GM21576 (cell line): ENCODE data around the gene EVX1.

Source experiments
- ATAC-seq: cut with Tn5 transposase; IDR thresholded peaks from one replicate; pipeline ENCODE4 v1.9.1; 2021; ENCODE audit warnings: mild to moderate bottlenecking, moderate library complexity; ENCODE audit not compliant: unreplicated experiment

Gene EVX1

DNA sequence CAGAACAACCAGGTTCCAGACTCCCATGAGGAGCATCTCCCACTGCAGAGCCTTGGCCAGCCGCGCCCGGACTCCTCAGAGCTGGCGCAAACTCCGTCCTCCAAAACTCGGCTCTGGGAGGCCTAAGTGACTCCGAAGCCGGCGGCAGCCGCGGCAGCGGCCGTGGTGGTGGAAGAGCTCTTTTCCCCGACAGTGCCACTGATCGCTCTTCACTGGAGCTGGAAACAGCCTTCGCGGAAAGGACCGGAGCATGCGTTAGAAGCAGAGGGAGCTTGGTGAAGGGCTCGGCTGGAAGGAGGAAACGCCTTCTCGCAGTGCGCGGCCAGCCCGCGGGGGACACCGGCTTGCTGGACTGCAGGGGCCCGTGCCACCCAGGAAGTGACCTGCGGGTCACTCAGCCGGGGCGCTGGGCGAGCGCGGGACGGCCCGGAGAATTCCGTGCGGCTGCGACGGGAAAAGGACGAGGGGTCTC, 37.7 kb upstream of the EVX1 start:
- no peak for ATAC-seq

DNA sequence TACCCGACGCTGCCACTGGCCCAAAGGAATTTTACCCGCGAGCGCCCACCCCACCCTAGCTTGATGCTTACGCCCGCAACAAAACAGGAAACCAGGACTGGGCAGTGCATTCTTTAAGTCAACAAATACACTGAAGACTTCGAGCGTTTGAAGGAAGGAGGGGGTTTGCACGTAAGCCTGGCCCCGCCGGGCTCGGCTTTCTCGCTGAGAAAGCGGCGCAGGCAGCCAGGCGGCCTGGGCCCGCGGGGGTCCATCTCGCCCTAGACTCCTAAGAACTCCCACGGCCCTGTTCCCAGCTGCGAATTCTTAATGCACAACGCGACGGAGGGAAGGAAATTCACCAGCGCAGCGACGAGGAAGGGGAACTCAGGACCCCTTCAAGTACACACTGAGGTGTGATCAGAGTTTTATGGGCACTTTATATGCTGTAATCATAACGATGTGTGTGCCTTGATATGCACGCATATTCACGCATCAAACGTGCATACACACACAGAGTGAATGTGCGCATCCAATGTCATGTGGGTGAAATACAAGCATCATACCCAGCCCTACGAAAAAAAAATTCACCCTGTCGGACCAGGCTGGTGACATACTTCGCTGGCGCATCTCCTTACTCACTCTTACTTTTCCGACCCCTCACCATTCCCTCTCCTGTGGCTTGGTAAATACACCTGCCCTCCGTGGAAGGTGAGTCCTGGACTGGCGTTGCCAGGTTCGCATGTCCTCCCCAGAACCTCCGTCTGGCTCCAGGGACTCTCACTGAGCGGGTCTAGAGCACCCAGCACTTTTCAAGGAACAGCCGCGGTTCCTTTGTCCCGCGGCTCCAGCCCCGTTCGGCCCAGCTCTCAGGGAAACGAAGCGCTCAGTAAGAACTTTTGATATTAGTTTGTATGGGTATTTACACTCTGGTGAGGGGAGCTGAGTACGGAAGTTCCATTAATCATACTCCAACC, 37.0 kb upstream of the EVX1 start:
- no peak for ATAC-seq

DNA sequence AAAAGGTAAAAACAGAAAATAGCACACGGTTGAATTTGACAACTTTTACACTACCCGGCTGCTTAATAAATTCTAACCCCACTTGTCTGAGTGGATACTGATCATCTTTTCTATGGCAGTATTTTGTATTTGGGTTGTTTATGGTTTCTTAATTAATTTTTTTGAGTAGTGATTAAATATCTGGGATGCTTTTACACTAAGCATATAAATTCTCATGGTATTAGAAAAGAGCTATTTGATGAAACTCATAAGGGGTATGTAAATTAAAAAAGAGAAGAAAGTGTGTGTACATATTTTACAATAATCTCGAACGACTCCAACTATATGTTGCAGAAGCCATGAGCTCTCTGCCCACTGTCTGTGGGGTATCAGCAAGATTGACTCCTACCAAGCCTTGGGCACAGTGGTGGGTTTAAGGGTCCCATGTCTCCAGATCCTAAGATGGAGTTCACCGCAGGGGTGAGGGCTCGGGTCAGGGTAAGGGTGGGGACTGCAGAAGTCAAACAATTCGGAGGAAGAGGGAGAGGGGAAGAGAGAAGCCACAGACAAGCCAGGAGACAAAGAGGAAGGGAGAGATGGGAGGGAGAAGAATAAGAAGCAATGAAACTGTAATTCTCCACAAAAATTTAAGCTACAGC, 35.1 kb upstream of the EVX1 start:
- no peak for ATAC-seq

DNA sequence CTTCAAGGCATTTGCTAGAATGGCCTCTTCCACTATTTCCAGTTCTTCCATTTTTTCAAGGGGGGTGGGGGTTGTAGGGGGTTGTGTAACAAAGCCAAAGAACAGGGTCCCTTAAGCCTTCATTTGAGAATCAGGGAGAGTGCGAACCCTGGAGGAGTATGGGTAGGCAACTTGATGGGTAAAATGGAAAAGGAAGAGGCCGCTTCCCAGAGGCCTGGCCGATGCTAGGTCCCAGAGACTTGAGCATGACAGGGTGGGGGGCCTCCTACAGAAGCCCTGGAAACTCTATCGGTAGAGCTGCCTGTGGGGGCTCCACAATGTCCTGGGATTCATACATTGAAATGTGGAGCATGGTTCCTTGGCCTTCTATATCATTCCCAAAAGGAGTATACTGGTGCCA, 33.6 kb upstream of the EVX1 start:
- ATAC-seq, result no peak

DNA sequence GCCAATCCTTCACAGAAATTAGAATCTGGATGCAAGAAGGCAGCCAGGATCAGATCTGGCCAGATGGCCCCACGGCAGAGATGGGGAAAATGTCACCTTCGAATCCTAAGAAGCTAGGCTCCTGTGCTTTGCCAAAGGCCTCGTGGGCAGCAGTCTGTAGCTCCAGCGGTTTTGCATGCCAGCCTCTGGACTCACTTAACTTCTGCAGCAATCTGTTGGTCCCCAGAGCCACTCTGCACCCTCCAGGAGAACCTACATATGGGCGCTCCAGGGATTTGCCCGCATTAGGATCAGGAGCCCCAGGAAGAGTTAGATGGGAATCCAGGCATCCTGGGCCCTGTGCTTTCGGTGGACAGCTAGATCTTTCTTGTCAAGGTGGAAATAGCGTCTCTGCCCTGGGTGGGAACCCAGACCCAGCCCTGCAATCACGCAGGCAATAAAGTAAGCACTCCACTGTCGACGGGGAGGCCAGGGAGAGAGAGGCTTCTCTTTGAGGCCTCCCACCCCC, 32.6 kb upstream of the EVX1 start:
- ATAC-seq, result no peak

DNA sequence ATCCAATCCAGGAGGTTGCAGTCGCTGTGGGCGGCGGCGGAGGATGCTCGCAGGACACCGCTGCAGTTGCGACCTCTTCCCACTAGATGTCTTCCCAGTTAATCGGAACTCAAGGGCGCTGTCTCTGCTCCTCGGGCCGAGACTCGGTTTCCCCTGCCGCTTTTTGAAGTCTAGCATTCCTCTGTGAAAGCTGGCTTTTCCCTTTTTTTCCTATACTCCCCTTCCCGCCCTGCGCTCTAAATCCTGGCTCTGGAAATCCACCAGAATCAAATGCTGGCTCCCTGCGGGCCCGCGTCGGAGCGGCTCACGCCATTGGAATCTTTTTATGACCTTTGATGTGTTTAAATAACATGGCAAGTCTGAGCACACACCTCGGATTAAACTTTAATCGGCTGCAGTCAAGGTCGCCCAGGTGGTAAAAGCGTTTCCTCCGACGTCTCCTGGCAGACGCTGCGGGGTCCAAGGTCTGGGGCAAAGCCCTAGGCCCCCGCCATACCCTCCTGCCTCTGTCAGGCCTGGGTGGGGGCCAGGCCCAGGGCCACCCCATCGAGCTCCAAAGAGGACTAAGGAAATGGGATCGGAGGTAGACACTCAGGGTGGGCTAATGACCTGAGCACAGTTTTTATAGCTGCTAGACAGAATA, 32.0 kb upstream of the EVX1 start:
- ATAC-seq, result no peak

DNA sequence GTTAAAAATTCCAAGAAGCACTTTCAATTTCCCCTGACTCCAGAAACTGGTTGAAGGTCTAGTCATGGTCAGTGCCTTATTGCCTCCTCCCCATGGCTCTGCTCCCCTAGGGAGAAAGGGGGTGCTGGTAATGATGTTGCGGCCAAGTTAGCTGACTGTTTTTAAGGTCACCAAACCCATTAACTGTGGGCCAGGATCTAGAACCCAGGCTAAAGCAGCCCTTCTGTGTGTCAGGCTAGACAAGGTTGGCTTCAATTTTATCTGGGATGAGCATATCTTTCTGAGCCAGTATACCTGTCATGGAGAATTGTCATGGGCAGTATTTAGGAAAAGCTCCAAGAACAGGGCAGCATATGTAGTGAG, 31.5 kb upstream of the EVX1 start:
- ATAC-seq, result no peak

DNA sequence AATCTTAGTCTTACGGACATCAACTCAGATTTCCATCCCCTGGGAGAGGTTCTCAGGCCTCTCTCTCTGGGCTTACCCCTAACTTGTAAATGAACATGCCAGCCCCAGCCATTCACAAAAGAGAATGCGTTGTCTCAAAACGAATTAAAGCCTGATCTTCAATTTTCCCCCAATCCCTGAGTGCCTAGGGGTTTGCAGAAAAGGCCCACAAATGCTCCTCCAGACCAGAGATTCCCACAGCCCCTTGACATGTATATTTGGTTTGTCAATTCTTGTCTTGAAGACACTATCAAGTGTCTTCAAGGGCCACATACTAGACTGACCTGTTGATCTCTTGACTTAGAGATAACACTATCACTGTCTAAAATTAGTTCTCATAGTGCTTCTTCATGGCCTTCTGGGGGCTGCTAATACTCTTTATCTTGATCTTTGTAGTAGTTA, 30.8 kb upstream of the EVX1 start:
- ATAC-seq, result no peak

DNA sequence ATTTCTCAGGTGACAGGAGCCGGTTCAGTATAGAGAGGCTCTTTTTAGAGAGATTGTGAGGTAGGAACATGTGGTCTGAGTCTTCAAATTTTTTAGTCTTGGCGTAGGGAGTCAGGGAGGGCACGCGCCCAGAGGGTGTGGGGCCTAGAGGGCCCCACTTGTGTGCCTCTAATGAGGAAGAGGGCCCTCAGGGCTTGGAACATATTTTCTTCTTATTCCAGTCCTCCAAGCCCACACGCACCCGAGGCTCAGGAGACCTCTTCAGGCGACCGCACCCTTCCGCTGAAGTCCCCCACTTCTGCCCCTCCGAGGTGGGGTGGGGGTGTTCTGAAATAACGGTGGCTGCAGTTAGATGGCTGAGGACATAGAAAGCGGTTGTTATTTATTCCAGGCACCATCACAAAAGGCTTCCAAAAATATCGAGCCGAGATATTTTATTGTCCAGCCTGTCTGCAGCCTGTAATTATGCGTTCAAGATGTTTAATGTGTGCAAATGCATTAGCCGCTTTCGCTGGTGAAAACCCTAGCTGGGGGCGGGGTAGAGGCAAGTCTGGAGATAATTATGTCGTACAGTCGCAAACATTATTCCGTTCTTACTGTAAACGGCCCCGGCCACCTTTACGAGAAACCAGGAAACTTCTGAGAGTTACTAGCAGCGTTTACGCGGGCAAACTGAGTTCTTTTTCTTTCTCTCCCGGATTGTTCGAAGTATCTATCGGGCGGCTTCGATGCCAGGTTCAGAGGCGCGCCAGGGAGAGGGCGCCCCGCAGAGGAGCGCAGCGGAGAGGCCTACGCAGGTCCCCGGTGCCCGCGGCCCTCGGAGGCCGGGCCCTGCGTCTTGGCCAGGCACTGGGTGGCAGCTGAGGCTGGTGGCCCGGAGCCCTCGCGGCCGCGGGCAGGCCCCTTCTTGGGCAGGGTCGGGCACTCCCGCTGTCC, 29.8 kb upstream of the EVX1 start:
- no peak for ATAC-seq

DNA sequence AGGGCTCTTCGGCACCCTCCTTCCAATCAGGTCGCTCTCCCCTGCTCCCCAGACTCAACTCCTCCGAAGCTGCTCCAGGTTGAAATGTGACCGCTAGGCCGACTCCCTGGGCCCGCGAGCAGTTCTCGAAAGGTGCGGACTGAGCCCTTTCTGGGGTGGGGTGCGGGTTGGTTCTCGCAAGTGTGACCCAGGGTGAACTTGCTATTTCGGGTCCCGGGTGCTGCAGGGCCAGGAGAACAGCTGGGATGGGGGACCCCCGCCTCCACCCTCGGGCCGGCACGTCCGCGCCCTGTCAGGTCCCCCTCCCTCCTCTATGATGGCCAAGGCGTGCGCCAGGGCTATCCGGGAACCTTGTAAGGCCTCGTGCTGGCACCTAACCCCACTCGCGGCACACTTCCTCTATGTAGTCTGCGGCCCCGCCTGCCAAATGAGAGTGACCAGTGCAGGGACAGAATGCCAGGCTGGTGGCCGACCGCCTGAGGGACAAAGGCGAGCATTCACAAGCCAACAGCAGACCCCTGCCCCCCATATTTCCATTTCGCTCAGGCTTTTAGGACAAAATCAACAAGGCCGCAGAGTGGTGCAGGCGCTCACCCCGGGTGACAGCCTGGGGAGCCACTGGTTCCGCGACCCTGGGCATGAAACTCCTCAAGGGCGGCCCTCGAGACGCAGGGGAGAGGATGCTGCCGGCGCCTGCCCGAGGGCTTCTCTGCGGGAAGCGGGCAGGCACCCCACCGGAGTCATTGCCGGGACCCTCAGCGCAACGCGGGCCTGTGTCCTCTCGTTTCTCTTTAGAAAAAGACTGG, 29.0 kb upstream of the EVX1 start:
- no peak for ATAC-seq

DNA sequence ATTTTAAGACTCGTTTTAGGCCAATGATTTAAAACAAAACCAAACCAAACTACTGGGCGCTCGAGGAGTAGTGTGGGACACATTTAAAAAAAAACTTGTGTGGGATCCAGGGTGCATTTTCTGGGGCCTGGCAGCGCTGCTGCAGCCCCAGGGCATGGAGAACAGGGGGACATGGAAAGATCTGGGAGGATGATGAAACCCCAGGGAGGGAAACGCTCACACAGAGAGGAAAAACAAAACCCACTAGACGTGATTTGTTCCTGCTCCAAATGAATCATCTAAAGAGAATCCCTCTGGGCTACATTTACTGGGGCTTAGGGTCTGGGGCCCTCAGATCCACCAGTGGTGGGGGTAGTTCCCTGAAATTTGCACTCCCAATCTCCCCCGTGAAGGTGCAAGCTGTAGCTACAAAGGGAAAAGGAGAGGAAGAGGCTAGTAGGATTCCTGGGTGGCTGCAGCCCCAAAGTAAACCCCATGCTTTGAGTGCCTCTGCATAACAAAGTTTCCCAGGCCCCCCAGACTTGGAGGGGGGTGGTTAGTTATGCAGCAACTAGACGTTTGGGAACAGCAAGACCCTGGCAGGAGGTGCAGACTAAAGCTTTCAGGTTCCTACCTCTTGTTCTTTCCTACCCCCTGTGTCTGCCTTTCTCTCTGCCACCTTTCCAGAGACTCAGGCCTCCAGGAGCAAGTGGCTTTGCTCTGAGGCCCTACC, 28.2 kb upstream of the EVX1 start:
- ATAC-seq, result no peak

DNA sequence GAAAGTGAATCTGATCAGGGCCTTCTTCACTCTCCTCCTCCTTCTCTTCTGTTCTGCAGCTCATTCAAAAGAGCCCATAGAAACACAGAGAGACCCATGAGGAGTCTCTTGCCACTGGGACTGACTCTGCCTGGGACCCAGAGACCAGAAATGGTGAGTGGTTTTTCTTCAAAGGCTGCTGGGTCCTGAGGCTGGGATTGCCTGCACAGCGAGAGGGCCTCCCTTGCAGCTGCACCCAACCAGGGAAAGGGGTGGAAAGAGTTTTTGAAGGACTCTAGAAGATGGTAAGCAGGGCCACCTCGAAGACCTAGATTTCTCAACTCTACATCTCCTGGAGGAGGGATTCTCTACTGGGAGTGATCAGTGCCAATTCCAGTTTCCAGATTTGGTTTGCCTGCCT, 27.2 kb upstream of the EVX1 start:
- ATAC-seq, result no peak

DNA sequence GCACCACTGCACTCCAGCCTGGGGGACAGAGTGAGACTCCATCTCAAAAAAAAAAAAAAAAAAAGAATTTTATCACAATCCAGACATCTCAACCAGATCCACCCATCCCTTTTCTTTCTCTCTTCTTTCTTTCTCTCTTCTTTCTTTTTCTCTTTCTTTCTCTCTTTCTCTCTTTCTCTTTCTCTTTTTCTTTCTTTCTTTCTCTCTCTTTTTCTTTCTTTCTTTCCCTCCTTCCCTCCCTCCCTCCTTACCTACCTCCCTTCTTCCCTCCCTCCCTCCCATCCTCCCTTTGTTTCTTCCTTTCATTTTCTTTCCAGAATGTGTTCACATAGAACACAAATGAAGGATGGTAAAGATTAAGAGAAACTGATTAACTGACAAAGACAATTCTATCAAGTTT, 24.7 kb upstream of the EVX1 start:
- no peak for ATAC-seq

DNA sequence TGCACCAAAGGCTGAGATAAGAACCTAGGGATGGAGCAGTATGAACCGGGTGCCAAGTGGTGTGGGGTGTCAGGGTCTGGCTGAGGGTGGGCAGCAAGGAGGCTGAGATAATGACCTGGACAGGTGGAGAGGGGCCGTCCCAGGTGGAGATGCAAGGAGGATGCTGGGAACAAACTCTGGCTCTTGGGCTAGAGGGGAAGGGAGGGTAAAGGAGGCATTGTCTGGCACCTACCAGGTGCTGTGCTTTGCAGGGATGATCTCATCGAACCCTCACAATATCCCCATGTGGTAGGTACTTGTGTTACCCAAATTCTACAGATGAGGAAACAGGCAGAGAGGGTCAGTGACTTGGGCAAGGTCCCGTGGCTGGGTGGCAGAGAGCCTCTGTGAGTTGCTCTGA, 22.8 kb upstream of the EVX1 start:
- no peak for ATAC-seq

DNA sequence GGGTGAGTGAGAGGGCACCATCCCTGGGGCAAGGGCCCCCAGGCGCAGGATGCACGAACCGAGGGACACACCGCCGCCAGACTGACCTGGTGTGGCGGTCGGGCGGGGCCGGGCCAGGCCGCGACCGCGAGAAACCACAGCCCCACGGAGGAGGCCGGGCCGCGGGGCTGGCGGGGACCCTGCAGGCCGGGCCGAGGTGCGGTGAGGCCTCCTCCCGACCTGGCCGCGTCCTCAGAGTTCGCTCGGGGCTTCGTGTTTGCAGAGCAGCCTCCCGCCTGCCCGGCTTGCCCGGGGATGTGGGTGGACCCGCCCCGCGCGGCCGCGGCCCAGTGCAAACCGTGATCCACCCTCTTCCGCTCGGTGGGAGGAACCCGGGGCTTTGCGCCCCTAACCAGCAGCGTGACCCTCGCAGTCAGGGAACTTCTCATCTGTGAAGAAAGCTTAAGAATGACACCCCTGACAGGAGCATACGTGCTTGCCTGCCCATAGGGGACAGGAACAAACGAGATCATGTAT, 22.1 kb upstream of the EVX1 start:
- no peak for ATAC-seq

DNA sequence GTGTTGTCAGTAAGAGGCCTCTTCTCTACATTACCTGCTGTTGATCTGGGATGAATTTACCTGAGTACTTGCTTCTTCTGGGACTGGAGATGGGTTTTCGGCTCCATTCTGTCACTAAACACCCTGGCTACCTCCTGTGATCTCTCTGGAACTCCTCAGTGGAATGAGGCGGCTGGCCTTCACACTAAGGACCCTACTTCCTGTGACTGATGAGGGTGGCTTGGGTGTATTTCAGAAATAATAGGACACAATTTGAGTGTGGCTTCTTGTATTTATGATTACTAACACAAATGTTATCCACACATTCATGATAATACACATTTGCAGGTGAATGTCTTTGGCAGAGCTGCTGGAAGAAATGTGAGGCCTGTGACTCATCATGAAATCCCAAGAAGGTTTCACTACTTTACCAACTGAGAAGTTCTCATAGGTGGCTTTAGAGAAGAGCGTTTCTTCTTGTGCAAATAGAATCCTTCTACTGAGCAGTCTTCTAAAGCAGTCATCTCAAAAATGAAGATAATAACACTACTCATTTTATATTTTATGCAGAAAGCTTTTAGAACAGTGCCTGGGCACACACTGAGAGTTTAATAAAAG, 21.3 kb upstream of the EVX1 start:
- ATAC-seq, result no peak

DNA sequence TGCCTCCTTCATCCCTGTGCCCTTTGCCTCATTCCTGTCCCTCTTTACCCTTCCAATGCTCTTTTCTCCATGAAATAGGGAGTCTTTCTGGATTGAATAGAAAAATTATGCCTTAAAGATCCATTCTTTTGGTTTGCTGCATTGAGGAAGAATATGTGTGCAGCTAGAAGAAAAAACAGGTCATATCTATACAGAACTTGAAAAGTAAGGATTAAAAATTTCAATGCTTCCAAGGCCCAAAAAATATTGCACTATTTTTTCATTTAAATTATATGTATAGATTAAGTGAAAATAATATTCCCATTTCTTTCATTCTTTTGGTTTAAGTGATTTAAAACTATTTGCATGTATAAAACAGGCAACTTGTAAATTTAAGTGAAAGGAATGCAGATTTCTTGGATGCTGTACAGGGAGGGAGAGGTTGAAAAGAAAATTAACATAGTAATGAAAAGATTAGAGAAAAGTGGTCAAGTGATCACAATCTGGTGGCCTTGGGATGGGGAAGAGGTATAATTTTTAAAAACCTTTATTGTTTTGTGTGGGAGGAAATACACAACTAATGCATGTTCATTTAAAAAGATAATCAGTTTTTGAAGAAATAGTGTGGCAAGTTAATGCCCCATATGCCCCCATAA, 18.5 kb upstream of the EVX1 start:
- ATAC-seq, result no peak
